ENCODE measurements around the gene WBP1.

GRCh38 chr2:74489906-74490305, 31.7 kb downstream of the WBP1 start:
- no peak for TF ChIP-seq CTCF (IDR thresholded peaks at IDR 0.05; ENCODE audit: poor library complexity)
- TF ChIP-seq EZH2phosphoT487 (IDR thresholded peaks at IDR 0.05; ENCODE audit: low read depth, severe bottlenecking, unreplicated experiment) = no peak
- no peak for TF ChIP-seq EZH2 (IDR thresholded peaks at IDR 0.05; ENCODE audit: borderline replicate concordance)
